GM19468 (cell line): ENCODE results near the gene NT5C1A.

Experiments
- ATAC-seq: cut with Tn5 transposase; IDR thresholded peaks from one replicate; pipeline ENCODE4 v1.9.1; 2021; ENCODE audit warnings: mild to moderate bottlenecking, moderate library complexity, moderate number of reproducible peaks; ENCODE audit not compliant: unreplicated experiment; ENCODE audit errors: extremely low read depth

NT5C1A gene

DNA sequence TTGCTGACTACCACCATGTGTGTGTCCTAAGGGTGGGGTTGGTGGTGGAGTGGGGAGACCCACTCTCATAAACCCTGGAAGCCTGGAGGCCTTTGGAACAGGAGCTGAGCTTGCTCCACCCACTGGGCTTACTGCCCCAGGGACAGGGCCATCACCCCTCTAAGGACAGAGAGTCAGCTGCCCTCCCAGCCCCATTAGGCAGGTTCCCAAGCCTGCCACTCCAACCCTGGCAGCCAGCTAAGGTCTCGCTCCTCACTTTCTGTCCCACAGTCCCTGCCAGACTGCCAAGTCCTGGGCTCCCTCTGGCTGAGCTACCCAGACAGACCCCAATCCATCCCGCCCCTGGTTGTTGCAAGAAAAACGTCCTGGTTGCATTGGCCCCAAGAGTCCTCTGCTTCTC, 3.8 kb downstream of the NT5C1A start:
- no peak for ATAC-seq

DNA sequence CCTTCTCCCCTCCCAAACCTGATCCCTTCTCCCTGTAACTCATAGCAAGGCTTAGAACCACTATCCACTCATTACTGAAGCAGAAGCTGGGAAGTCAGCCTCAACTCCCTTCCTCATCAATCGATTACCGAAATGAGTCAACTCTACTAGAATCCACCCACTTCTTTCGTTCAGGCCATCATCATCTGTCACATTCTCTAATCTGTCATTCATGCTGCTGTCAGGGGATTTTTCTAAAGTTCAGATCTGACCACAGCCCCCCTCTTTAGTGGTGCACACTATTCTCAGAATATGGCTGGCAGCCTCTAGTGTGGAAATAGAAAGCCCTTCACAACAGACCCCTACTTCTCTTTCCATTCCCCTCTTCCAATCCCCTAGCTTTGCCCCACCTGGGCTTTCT, 5.1 kb downstream of the NT5C1A start:
- peak; percentile 46 for ATAC-seq

DNA sequence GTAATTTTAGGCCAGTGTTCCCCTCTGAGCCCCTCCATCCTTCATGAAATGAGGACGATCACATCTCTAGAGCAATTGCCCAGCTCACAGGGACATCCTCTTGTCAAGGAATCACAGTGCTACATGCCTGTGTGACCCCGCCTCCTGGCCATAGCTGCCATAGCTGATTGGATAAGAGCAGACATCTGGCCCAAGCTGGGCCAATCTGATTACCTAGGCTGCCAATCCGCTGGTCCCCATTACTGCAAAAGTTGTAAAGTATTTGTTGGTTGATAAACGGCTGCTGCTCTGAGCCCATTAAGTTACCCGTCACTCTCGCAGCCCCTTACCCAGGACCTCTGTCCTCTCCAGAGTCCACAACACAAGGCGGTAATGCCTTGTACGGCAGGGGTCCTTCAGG, 8.3 kb downstream of the NT5C1A start:
- ATAC-seq = no peak

DNA sequence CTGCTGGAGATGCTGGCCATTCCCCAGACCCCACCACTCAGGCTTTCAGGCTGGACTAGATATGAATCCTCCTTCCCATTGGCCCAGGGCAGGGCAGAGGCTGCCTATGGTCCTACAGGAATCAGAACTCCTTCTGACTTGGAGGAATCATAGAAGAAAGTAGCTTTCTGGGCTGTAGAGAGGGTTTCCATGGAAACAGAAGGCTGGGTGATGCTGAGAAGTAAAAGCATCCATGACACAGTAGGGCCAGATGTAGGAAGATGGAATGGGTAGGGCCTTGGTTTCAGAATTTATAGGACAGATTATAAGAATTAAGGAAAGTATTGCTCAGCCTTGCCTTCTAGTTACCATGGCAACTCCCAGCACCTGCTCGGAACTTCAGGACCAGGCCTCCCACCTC, 9.0 kb downstream of the NT5C1A start:
- no peak for ATAC-seq

DNA sequence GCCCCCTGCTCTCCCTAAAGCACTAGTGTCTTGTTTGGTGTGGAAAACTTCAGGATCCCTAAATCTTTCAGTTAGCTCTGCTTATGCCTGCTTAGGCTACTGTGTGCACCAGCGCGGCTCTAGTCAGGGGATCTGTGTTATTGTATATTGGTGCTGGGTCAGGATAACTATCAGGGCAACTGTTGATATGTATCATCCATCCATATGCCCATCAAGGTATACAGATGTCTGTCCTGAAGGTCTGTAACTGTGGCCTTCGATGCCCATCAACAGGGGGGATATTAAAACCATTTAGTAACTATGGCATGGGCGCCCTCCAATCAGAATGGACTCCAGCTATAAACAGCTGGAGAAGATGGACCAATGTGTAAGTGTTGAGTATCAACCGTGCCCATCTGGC, 12.4 kb downstream of the NT5C1A start:
- ATAC-seq = no peak

DNA sequence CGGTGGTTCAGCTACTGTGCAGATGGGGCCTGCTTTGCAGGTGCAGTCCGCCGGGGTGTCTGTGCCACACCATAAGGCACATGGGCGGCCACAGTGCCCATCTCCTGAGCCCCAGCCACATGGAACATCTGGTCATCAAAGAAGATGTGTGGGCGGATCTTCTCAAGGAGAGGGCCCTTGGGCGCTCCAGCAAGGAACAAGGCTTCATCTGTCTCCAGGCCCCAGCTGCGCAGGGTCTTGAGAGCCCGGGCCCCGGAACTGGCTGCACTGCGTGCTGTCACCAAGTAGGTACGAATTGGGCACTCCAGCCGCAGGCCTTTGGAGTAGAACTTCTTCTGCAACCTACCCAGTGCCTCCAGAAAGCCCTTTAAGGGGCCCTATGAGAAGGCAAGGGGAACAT, 12.8 kb downstream of the NT5C1A start:
- ATAC-seq = no peak

DNA sequence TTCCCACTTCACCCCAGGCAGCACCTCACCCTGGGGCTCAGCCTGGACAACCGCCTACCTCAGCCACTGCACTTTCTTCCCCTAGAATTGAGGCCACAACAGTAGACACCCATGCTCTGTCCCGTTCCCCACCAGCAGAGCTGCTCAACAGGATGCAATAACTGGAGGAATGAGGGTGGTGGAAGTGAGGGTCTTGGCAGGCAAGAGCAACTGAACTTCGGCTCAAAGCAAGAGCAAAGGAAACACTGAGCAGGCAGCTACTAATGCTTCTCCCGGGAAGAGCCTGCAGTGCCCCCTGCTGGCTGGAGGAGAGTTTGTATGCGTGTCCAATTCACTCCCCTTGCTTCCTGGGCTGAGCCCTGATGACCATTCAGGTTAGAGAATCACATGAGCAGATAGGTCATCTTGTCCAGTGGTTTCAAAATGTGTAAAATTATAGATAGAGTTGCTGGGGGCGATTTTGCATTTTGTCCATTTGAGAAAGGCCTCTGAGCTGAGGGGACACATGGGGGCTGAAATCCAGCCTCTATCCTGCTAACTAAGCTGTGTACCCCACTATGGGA, 13.9 kb downstream of the NT5C1A start:
- ATAC-seq = no peak

DNA sequence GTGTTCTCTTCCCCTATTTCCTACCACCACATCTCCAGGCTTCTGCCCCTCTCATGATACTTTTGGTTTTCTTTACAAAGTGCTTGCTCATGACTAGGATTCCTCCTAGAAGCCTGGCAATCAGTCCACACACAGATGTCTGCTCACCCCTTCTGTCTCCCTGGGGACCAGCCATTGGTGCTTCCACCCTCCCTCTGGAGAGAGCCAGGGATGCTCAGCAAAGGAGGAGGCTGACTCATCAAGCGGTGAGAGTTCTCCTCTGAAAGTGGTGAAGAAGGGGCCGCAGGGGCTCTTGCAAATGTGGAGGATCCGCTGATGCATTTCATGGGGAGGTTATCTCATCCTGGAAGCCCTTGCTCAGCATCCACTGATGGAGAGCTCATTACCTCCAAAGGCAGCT, 14.5 kb downstream of the NT5C1A start:
- no peak for ATAC-seq

DNA sequence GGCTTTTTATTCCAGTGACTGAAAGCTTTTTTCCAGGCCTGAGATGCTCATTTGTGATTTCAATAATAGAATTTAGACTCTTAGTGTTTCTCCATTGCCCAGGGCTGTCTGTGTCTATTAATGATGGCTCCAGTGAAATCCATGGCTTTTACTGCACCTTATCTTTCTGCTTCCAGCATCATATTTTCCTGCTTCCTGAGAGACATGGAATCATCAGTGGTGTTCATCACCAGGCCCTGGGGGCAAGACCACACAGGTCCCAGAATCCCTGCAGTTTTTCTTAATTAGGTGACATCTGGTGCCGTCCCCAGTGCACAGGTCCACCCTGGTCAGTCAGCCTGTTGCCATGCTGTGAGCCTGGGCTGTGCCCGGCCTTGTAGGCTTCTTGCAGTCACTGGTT, 15.5 kb downstream of the NT5C1A start:
- ATAC-seq = no peak

DNA sequence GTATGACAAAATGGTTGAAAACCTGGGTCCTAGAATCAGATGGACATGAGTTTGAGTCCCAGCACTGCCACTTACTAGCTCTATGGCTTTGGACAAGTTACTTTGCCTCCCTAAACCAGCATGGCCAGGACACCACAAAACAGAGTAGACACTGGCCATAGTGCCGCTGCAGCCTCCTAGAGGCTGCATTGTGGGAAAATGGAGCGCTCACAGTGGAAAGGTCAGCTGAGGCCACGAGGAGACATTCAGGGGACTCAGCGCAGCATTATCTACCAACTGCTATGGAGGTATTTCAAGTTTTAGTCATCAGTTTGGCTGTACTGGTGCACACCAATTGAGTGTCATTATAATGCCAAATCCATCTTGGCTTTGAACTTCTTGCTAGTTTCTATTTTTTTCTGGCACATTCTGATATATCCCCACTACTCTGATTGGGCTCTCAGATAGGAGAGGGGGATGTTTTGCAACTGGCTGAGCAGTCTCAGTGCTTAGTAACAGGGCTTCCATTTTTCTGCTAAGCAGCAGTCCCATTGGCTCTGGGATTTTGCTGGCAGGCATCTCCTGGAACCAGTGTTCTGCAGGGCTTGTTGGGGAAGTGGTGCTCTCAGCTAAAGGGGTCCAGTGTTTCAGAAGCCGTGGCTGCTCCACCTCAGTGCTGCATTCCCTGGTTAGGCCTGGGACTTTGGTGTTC, 16.2 kb downstream of the NT5C1A start:
- no peak for ATAC-seq

DNA sequence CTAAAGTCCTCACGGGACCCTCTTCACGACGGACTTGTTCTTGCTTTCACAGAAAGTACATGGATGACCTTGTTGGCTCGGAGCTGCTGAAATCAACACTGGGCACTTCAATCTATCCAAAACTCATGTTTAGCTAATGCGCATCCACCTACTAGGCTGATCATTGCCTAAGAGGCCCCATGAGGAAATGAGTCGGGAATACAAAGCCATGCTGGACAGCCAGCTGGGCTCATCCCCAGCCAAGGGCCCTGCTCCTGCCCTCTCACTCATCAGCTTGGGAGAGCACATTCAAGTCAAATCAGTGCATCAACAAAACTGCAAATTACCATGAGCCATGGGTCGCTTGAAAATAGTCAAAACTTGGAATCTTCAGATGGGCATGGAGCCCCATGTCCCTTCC, 17.6 kb downstream of the NT5C1A start:
- ATAC-seq = no peak

DNA sequence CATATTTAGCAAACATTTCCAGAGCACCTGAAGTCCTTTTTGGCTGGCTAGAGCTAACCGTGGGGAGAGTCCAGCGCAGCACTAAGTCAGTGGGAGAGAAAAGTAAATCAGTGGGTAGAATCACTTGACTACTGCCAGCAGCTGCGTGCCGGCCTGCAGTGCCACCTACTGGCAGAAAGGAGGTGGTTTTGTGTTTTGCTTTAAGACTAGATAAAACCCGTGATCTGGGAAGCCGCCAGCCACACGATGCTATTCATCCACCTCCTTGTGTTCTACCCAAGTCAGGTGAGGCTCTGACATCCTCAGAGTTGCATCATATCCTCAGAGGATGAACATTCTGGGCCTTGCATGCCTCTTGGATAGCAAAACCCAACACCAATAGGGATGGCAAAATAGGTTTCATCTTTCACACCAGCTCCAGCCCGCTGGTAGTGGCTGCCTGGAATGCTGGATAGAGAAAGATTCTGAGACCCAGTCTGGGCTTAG, 18.3 kb downstream of the NT5C1A start:
- ATAC-seq = no peak

DNA sequence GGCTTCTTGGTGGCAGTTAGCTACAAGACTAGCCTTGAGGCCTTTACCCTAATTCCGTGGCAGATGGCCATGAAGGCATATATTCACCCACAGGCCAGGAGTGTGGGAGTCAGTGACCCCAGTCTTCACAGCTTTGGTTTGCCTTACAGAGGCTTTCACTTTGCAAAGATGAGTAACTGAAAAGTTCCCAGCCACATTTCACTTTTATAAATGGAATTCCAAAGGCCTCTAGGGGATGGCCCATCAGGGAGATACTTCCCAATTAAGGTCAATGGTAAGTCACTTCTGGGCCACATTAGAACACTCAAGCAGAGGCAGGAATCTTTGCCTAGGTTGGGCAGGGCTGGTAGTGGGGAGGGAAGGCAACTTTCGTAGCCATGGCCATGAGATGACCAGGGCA, 19.4 kb downstream of the NT5C1A start:
- no peak for ATAC-seq

DNA sequence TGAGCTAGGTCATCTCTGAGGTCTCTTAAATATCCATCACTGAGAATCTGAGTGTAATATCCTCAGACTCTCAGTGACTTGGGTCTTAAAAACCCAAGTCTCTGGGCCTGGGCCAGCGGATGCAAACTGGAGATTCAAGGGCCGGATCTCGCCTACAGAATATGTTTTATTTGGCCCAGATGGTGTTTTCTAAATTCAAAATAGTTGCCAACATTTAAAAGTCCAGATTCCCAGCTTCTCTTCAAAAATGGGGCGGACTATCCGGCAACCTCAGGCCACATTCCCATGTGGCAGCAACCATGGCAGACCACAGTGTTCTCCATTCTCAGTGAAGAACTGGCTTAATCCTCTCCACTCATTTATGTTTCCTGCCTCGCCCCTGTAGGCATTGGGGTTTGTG, 19.8 kb downstream of the NT5C1A start:
- ATAC-seq = no peak

DNA sequence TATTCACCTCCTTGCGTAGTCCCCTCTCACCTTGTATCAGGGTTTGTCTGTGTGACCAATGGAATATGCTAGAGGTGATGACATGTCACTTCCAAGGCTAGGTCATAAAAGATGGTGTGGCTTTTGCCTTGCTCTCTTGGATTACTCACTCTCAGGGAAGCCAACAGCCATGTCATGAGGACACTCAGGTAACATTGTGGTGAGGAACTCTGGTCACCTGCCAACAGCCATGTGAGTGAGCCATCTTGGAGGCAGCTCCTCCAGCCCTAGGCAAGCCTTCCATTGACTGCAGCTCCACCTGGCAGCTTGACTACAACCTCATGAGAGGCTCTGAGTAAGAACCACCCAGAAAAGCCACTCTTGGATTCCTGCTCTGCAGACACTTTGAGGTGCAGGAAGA, 21.5 kb downstream of the NT5C1A start:
- ATAC-seq = no peak

DNA sequence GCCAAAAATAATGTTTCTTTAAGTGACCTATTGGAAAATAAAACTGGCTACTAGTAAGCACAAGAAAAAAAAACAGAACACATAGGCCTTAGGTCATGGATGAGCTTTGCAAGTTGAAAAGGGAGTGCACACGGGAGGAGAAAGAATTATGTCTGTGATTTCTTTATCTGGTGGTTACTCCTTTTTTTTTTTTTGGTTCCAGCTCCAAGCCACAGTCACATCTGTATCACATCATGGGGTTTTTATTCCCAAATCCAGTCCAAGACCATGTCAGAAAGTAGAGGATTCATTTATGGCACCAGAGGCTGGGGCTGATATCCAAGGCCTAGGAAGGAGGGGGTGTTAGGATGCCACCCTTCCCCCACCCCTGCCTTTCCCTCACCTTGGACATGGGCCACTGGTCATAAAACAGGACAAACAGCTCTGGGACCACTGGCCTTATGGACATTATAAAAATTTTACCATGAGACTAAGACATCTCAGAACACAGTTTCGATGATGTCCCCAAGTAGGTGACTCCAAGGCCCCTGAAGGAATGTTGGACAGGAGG, 22.2 kb downstream of the NT5C1A start:
- ATAC-seq = no peak

DNA sequence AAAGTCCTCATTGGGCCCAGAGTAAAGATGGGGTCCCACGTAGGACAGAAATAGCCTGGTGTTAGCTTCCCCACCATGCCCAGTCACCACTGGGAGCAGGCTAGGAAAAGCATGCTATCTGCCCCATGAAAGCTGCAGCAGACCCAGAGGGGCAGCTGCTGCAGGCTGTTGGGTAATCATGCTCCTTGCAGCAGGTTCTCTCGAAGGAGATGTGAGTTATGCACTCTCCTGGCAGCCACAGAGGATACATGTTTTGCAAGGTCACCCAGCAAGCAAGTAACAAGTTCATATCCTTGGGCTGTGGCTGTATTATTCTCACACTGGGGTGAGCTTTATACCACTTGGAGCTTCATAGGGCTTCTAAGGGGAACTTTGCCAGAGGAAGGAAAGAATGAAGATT, 23.4 kb downstream of the NT5C1A start:
- no peak for ATAC-seq

DNA sequence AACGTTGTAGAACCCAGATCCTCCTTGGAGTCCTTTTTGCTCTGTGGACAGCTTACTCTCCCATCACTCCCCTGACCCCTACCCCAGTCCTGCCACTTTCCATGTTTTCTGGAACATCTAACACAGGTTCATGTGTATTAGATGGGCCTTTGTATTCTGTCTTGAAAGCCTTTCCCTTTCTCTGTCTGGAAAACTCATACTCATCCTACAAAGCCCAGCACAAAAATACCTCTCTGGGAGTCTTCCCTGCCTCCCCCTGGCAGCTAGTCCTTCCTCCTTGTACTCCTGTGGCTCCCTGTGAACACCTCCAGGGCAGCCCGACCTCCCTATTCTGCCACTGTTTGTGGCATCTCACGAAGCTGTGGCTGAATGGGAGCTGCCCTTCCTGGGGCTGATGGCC, 24.7 kb downstream of the NT5C1A start:
- ATAC-seq = no peak

DNA sequence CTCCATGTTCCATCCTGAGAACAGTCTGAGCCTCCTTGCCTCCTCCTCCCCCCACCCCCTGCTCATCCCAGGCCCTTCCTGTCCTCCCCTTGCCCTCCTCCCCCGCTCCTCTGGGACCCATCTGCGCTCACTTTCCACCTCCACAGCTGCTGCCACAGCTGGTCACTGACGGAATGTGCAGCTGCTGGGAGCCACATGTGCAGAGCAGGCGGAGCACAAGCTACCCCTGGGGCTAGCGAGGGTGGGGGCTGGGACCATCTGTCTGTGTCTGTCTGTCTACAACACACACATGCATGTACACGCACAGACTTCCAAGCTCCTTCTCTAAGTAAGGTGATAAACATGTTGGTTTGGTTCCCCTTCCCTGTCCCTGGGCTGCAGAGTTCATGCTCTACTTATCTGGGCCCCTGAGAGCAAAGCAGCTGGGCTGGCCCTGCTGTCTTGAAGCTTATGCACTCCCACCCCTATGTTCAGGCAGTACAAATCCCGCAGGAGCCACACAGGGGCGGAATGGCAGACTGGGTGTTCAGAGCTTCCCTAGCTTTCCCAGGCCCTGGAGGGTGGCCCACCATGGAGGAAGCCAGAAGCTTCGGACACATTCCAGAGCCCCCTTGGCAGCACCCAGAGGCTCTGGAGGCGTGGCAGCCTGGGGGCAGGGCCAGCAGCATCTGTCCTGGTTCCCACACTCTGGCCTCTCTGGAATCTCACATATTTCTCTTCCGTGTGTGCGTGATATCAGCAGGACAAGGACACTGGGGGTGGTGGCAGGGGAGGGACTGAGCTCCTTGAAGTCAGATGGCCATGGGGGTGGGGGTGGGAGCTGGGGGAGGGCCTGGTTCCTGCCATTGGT, 25.4 kb downstream of the NT5C1A start:
- no peak for ATAC-seq

DNA sequence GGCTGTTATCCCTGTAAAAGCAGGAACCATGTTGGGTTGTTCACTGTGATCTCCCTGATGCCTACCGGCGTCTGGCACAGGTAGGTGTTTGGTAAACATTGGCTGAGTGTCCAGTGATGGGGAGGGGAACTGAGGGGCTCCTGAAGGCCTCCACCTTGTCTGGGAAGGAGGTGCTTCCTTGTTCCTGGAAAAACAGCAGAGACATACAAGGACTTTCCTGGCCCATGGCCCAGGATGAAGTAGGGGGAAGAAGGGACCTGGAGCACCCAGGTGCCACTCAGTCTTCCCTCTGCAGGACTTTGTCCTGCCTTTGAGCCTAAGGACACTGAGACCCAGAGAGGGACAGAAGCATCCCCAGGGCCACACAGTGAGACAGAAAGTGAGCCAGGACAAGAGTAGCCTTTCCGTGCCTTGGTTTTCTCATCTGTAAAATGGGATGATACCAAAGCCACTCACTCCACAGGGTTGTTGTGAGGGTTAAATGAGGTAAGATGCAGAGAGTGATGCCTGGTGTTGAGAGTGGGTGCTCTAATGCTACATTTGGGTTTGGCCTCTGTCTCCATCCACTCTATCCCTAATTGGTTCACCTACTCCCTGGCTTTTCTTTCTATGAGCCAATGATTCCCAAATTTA, 26.4 kb downstream of the NT5C1A start:
- ATAC-seq = no peak

DNA sequence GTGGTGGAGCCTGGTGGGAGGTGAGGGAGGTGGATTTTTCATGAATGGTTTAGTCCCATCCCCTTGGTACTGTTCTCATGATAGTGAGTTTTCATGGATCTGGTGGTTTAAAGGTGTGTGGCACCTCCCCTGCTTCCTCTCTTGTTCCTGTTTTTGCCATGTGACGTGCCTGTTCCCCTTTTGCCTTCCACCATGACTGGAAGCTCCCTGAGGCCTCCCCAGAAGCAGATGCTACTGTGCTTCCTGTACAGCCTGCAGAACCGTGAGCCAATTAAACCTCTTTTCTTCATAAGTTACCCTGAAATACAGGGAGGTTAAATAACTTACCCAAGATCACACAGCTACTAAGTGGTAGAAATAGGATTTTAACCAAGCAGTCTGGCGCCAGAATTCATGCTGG, 28.2 kb downstream of the NT5C1A start:
- no peak for ATAC-seq
